ENCODE results near the gene DPF3.

GRCh38 chr14:72736308-72736707 lies 157.6 kb downstream of the DPF3 start:
- TF ChIP-seq NFATC3 (CRISPR knock-in tag; IDR thresholded peaks at IDR 0.05): no peak
- no peak for TF ChIP-seq PATZ1 (CRISPR knock-in tag; IDR thresholded peaks at IDR 0.05)
- no peak for TF ChIP-seq MYC (CRISPR knock-in tag; IDR thresholded peaks at IDR 0.05; ENCODE audit: borderline replicate concordance)
- TF ChIP-seq ZNF558 (CRISPR knock-in tag; IDR thresholded peaks at IDR 0.05; ENCODE audit: borderline replicate concordance): no peak
